HCT116 (cell line): ENCODE data around the gene PLEKHJ1. TPM values are rescaled to one million over a fixed set of nuclear protein-coding genes. Genes with fewer than 3 reads are reported as not detected.

Experiments
- ATAC-seq: fragments of 200-7000 bp; cut with Tn5 transposase; 2 replicates; pipeline ENCODE4 v1.9.1; 2020; ENCODE audit warnings: mild to moderate bottlenecking, moderate library complexity
- BruUV-seq: library from RNA; stranded (reverse); fragments of 400-500 nt; replicated peaks from 2 replicates; lab custom pipeline; 2021; lab: Mats Ljungman, UMichigan
- CTCF ChIA-PET: fragments of 300-600 bp; sonication (Branson Sonifier 250); formaldehyde crosslinking; loops from one replicate; lab custom pipeline; 2021; ENCODE audit warnings: antibody characterized with exemption; lab: Charles Lee
- POLR2A ChIA-PET: fragments of 300-600, 350-600 bp; sonication (Branson Sonifier 250); formaldehyde crosslinking; loops from one replicate; lab custom pipeline; 2021; ENCODE audit warnings: antibody characterized with exemption; lab: Charles Lee
- RAD21 ChIA-PET, 2 experiments: fragments of 300-600 bp; sonication (Branson Sonifier 250); formaldehyde crosslinking; loops; one replicate each; lab custom pipeline; 2023; ENCODE audit warnings: low total read pairs in 2 of 2; ENCODE audit not compliant: uncharacterized antibody in 2 of 2, unreplicated experiment in 2 of 2, low non-redundant PET in 1 of 2; lab: Charles Lee
- DNase-seq: peaks from one replicate; pipeline ENCODE4 v3.0.0-alpha.2; 2010; ENCODE audit warnings: low read depth, low spot score
- H2AFZ ChIP-seq: fragments of 200-600 bp; shearing (Covaris generic), sonication (generic); 2 replicates; pipeline ENCODE4 v1.6.1; 2017; ENCODE audit warnings: low read depth, mixed run types, mixed read lengths, antibody characterized with exemption, low read length; ENCODE audit not compliant: poor library complexity, severe bottlenecking
- H3K27ac ChIP-seq: 2 replicates; pipeline ENCODE4 v1.5.1; 2012; ENCODE audit warnings: low read depth, low read length
- H3K27me3 ChIP-seq: fragments of 200-600 bp; sonication (generic); 2 replicates; pipeline ENCODE4 v1.6.1; 2016; ENCODE audit warnings: mixed run types, low read length, mixed read lengths; ENCODE audit not compliant: insufficient read depth
- H3K36me3 ChIP-seq, 2 experiments: fragments of 200-500 bp in 1 of 2; fragments of 200-600 bp in 1 of 2; sonication (Bioruptor generic) in 1 of 2; sonication (generic) in 1 of 2; 2 replicates each; pipeline versions ENCODE4 v1.5.1 to v1.6.1; 2014 to 2016; ENCODE audit warnings: low read length in 2 of 2, inconsistent platforms in 1 of 2, mixed read lengths in 1 of 2, mixed run types in 1 of 2; ENCODE audit not compliant: insufficient read depth in 2 of 2, control insufficient read depth in 1 of 2
- H3K4me1 ChIP-seq, 2 experiments: fragments of 200-600 bp in 1 of 2; sonication (generic) in 1 of 2; 2 replicates each; pipeline versions ENCODE4 v1.5.1 to v1.6.1; 2012 to 2017; ENCODE audit warnings: low read length in 2 of 2, inconsistent platforms in 1 of 2, mild to moderate bottlenecking in 1 of 2, mixed read lengths in 1 of 2, mixed run types in 1 of 2, moderate library complexity in 1 of 2; ENCODE audit not compliant: insufficient read depth in 2 of 2, control insufficient read depth in 1 of 2
- H3K4me2 ChIP-seq: fragments of 200-600 bp; sonication (generic); 2 replicates; pipeline ENCODE4 v1.6.1; 2017; ENCODE audit warnings: mixed run types, low read length, mixed read lengths
- H3K4me3 ChIP-seq, 2 experiments: fragments of 200-600 bp in 1 of 2; sonication (generic) in 1 of 2; replicated peaks in 1 of 2; 2 replicates each; pipeline ENCODE4 v1.5.1; 2011 to 2016; ENCODE audit warnings: low read length in 2 of 2, control low read depth in 1 of 2, low read depth in 1 of 2, mild to moderate bottlenecking in 1 of 2, mixed read lengths in 1 of 2, mixed run types in 1 of 2
- H3K79me2 ChIP-seq: fragments of 200-600 bp; sonication (generic); 2 replicates; pipeline ENCODE4 v1.6.1; 2017; ENCODE audit warnings: mild to moderate bottlenecking, mixed run types, low read length, moderate library complexity, mixed read lengths; ENCODE audit not compliant: insufficient read depth
- H3K9ac ChIP-seq: fragments of 200-600 bp; sonication (generic); 2 replicates; pipeline ENCODE4 v1.6.1; 2016; ENCODE audit warnings: low read length, mixed read lengths
- H3K9me2 ChIP-seq: fragments of 200-600 bp; sonication (generic), shearing (Covaris generic); 2 replicates; pipeline ENCODE4 v1.6.1; 2017; ENCODE audit warnings: mixed run types, mild to moderate bottlenecking, moderate library complexity; ENCODE audit not compliant: insufficient read depth
- H3K9me3 ChIP-seq, 2 experiments: fragments of 200-500 bp in 1 of 2; fragments of 200-600 bp in 1 of 2; sonication (Bioruptor generic) in 1 of 2; sonication (generic) in 1 of 2; 2 replicates each; pipeline ENCODE4 v1.6.1; 2014 to 2017; ENCODE audit warnings: low read length in 2 of 2, mixed read lengths in 2 of 2, inconsistent platforms in 1 of 2, low read depth in 1 of 2, mild to moderate bottlenecking in 1 of 2, mixed run types in 1 of 2, moderate library complexity in 1 of 2; ENCODE audit not compliant: control insufficient read depth in 1 of 2, insufficient read depth in 1 of 2
- H4K20me1 ChIP-seq: fragments of 200-600 bp; sonication (generic), shearing (Covaris generic); 2 replicates; pipeline ENCODE4 v1.6.1; 2017; ENCODE audit warnings: mixed run types, mild to moderate bottlenecking, moderate library complexity; ENCODE audit not compliant: insufficient read depth
- CBX3 ChIP-seq: IDR thresholded peaks from 2 replicates; pipeline ENCODE4 v1.6.1; 2012; ENCODE audit warnings: low read depth
- CEBPB ChIP-seq: IDR thresholded peaks from 2 replicates; pipeline ENCODE4 v1.6.1; 2012; ENCODE audit warnings: low read depth
- ELF1 ChIP-seq: IDR thresholded peaks from 2 replicates; pipeline ENCODE4 v1.6.1; 2012; ENCODE audit warnings: low read depth, borderline replicate concordance
- EZH2 ChIP-seq: fragments of 200-600 bp; sonication (generic); IDR thresholded peaks from 2 replicates; pipeline ENCODE4 v1.6.1; 2017; ENCODE audit warnings: antibody characterized with exemption, mixed run types
- EZH2phosphoT487 ChIP-seq: fragments of 200-600 bp; IDR thresholded peaks from 2 replicates; pipeline ENCODE4 v1.6.1; 2018; ENCODE audit warnings: antibody characterized with exemption, borderline replicate concordance
- FOSL1 ChIP-seq: IDR thresholded peaks from 2 replicates; pipeline ENCODE4 v1.6.1; 2012; ENCODE audit warnings: low read depth
- POLR2AphosphoS5 ChIP-seq: IDR thresholded peaks from 2 replicates; pipeline ENCODE4 v1.6.1; 2011; ENCODE audit warnings: mild to moderate bottlenecking, low read depth, low read length, moderate library complexity
- SIN3A ChIP-seq: IDR thresholded peaks from 2 replicates; pipeline ENCODE4 v1.6.1; 2012; ENCODE audit warnings: low read depth
- TCF7L2 ChIP-seq: IDR thresholded peaks from 2 replicates; pipeline ENCODE4 v1.7.0; 2011; ENCODE audit warnings: borderline replicate concordance, inconsistent platforms; ENCODE audit not compliant: insufficient read depth, insufficient read length; ENCODE audit errors: extremely low read depth
- YY1 ChIP-seq: IDR thresholded peaks from 2 replicates; pipeline ENCODE4 v1.6.1; 2011; ENCODE audit warnings: low read length, low read depth, moderate library complexity, mild to moderate bottlenecking; ENCODE audit not compliant: insufficient replicate concordance; ENCODE audit errors: extremely low read depth
- ZFX ChIP-seq: fragments of 450-650 bp; IDR thresholded peaks from 2 replicates; pipeline ENCODE4 v1.6.1; 2017
- ZNF274 ChIP-seq: fragments of 200-500 bp; sonication (Bioruptor generic); IDR thresholded peaks from 2 replicates; pipeline ENCODE4 v1.6.1; 2014; ENCODE audit warnings: mild to moderate bottlenecking, low read depth, low read length, inconsistent platforms
- intact Hi-C: fragments of 100-400 bp; cut with micrococcal nuclease; formaldehyde crosslinking; loops from 2 replicates; pipeline ENCODE4 v1.10.0; 2022
- total RNA-seq: library from RNA; stranded (reverse); gene quantifications from one replicate; pipeline ENCODE4 v1.2.1, GENCODE V29; 2021; ENCODE audit not compliant: unreplicated experiment
- TF ChIP-seq, protein P1 (sequence below): IDR thresholded peaks from 2 replicates; pipeline ENCODE4 v1.6.1; 2012; ENCODE audit warnings: low read depth
- TF ChIP-seq, protein P2 (sequence below): IDR thresholded peaks from 2 replicates; pipeline ENCODE4 v1.6.1; 2012
- TF ChIP-seq, protein P3 (sequence below): IDR thresholded peaks from 2 replicates; pipeline ENCODE4 v1.6.1; 2011; ENCODE audit warnings: mild to moderate bottlenecking, low read length, moderate library complexity; ENCODE audit not compliant: insufficient replicate concordance; ENCODE audit errors: extremely low read depth
- TF ChIP-seq, protein P4 (sequence below), 3 experiments: fragments of 200-600 bp in 1 of 3; sonication (generic) in 1 of 3; IDR thresholded peaks in 2 of 3; conservative IDR thresholded peaks in 1 of 3; 2 replicates each; pipeline ENCODE4 v1.5.1; 2012 to 2017; ENCODE audit warnings: low read depth in 2 of 3, low read length in 2 of 3, antibody characterized with exemption in 1 of 3, borderline replicate concordance in 1 of 3, control low read depth in 1 of 3, mild to moderate bottlenecking in 1 of 3, mixed read lengths in 1 of 3, mixed run types in 1 of 3, moderate library complexity in 1 of 3; ENCODE audit not compliant: insufficient read depth in 1 of 3
- TF ChIP-seq, protein P5 (sequence below): IDR thresholded peaks from 2 replicates; pipeline ENCODE4 v1.6.1; 2012

Gene PLEKHJ1
- total RNA-seq, 1 experiment from 2014 or later: 88.2 TPM

DNA sequence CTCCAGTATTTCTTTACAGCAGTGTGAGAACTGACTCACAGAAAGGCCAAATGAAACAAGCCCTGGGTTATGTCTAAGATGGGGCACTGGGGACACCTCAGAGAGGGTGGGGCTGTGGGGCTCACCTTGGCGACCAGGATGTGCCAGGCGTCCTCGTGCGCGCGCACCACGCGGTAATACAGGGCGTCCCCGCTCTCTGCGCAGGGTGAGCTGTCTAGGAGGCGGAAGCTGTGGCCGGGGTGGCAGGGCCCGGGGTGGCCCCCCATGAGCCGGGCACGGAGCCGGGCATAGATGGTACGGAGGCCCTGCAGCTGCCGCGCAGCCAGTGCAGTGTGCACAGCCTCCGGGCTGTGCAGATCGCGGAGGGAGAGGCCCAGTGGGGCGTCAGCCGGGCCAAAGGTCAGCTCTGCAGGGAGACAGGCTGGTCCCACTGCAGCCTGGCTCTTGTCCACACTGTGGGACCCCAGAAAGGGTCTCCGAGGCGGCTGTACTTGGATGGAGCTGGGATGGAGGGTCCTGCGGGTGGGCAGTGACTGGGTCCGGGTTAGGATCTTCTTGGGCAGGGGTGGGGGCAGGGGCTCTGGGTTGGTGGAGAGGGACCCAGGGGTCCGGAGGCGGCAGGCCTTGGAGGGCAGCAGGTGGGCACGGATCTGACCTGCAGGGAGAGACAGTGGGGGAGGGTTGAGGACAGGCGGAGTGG, 42.5 kb upstream of the PLEKHJ1 start:
- intact Hi-C loops: loop anchor here (5.0 kb wide), 1 partner anchor 334 kb away; no protein-coding TSS in a partner anchor

More for the DNA sequence above, 42.5 kb upstream of the PLEKHJ1 start:
- H3K9me3 ChIP-seq: no peaks in the 10 kb centered on the region
- DNase-seq (no peak), ATAC-seq (no peak)
- ChIA-PET CTCF (no interaction called here), RAD21 (no interaction called here), POLR2A (no interaction called here)
- H3K36me3 ChIP-seq: peaks cover 3 to 6% of the 10 kb centered on the region in 2 experiments; a peak in 1 of 4 replicates
- no peaks in the 10 kb centered on the region for H3K27me3 ChIP-seq
- no peak overlapping the region for H3K4me2 ChIP-seq
- H3K9me2 ChIP-seq: no peaks in the 10 kb centered on the region
- no peak overlapping the region for H3K9ac ChIP-seq
- no peak overlapping the region for H2AFZ ChIP-seq
- H4K20me1 ChIP-seq: 0 out of 2 replicates have a peak, but pooled peaks cover under 1% of the 10 kb centered on the region
- no TSS peak for BruUV-seq
- no peak overlapping the region for H3K27ac ChIP-seq
- TF ChIP-seq ELF1 (no peak), SIN3A (no peak), ZNF274 (no peak), CEBPB (no peak), TCF7L2 (no peak), POLR2AphosphoS5 (no peak), FOSL1 (no peak), EZH2phosphoT487 (no peak), YY1 (no peak), EZH2 (no peak), ZFX (no peak), CBX3 (no peak)
- TF ChIP-seq, protein P1, sequence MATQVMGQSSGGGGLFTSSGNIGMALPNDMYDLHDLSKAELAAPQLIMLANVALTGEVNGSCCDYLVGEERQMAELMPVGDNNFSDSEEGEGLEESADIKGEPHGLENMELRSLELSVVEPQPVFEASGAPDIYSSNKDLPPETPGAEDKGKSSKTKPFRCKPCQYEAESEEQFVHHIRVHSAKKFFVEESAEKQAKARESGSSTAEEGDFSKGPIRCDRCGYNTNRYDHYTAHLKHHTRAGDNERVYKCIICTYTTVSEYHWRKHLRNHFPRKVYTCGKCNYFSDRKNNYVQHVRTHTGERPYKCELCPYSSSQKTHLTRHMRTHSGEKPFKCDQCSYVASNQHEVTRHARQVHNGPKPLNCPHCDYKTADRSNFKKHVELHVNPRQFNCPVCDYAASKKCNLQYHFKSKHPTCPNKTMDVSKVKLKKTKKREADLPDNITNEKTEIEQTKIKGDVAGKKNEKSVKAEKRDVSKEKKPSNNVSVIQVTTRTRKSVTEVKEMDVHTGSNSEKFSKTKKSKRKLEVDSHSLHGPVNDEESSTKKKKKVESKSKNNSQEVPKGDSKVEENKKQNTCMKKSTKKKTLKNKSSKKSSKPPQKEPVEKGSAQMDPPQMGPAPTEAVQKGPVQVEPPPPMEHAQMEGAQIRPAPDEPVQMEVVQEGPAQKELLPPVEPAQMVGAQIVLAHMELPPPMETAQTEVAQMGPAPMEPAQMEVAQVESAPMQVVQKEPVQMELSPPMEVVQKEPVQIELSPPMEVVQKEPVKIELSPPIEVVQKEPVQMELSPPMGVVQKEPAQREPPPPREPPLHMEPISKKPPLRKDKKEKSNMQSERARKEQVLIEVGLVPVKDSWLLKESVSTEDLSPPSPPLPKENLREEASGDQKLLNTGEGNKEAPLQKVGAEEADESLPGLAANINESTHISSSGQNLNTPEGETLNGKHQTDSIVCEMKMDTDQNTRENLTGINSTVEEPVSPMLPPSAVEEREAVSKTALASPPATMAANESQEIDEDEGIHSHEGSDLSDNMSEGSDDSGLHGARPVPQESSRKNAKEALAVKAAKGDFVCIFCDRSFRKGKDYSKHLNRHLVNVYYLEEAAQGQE: no peak
- TF ChIP-seq, protein P2, sequence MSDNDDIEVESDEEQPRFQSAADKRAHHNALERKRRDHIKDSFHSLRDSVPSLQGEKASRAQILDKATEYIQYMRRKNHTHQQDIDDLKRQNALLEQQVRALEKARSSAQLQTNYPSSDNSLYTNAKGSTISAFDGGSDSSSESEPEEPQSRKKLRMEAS: no peak
- TF ChIP-seq, protein P3, sequence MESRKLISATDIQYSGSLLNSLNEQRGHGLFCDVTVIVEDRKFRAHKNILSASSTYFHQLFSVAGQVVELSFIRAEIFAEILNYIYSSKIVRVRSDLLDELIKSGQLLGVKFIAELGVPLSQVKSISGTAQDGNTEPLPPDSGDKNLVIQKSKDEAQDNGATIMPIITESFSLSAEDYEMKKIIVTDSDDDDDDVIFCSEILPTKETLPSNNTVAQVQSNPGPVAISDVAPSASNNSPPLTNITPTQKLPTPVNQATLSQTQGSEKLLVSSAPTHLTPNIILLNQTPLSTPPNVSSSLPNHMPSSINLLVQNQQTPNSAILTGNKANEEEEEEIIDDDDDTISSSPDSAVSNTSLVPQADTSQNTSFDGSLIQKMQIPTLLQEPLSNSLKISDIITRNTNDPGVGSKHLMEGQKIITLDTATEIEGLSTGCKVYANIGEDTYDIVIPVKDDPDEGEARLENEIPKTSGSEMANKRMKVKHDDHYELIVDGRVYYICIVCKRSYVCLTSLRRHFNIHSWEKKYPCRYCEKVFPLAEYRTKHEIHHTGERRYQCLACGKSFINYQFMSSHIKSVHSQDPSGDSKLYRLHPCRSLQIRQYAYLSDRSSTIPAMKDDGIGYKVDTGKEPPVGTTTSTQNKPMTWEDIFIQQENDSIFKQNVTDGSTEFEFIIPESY: no peak
- TF ChIP-seq, protein P4, sequence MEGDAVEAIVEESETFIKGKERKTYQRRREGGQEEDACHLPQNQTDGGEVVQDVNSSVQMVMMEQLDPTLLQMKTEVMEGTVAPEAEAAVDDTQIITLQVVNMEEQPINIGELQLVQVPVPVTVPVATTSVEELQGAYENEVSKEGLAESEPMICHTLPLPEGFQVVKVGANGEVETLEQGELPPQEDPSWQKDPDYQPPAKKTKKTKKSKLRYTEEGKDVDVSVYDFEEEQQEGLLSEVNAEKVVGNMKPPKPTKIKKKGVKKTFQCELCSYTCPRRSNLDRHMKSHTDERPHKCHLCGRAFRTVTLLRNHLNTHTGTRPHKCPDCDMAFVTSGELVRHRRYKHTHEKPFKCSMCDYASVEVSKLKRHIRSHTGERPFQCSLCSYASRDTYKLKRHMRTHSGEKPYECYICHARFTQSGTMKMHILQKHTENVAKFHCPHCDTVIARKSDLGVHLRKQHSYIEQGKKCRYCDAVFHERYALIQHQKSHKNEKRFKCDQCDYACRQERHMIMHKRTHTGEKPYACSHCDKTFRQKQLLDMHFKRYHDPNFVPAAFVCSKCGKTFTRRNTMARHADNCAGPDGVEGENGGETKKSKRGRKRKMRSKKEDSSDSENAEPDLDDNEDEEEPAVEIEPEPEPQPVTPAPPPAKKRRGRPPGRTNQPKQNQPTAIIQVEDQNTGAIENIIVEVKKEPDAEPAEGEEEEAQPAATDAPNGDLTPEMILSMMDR (IDR thresholded peaks at IDR 0.05 in 2 of 3, conservative IDR thresholded peaks at IDR 0.05 in 1 of 3; ENCODE audit: borderline replicate concordance in 1 of 3, insufficient read depth in 1 of 3, low read depth in 2 of 3, low read length in 2 of 3): no peak
- TF ChIP-seq, protein P5, sequence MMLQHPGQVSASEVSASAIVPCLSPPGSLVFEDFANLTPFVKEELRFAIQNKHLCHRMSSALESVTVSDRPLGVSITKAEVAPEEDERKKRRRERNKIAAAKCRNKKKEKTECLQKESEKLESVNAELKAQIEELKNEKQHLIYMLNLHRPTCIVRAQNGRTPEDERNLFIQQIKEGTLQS: no peak
- no peak overlapping the region for H3K4me3 ChIP-seq
- peaks cover 5 to 28% of the 10 kb centered on the region in 2 experiments; a peak in 3 of 4 replicates for H3K4me1 ChIP-seq
- peaks cover 8% of the 10 kb centered on the region for H3K79me2 ChIP-seq
